ENCODE results near the gene KRTAP10-1.

KRTAP10-1 gene

GRCh38 chr21:44539991-44540666 is at the start of gene KRTAP10-1:
Gene KRTAP10-1, minus strand, starts transcription at chr21:44540195. Its CDS starts 45 bp downstream, at chr21:44540150.
- no peak for DNase-seq (ENCODE audit: extremely low spot score)
- ChIA-PET POLR2A (no interaction called here), CTCF (interaction anchor here (1.0 to 2.9 kb wide), 2 partner anchors 9 to 253 kb away, joined by 3 to 7 read pairs; no protein-coding TSS in a partner anchor)
- TF ChIP-seq CTCF (IDR thresholded peaks at IDR 0.05; ENCODE audit: control extremely low read depth, extremely low read depth, low read depth, missing control alignments) = no peak

GRCh38 chr21:44589094-44589493 is 49.1 kb upstream of the KRTAP10-1 start:
- no peak for DNase-seq (ENCODE audit: extremely low spot score)
- ChIA-PET CTCF (no interaction called here), POLR2A (no interaction called here)
- TF ChIP-seq CTCF (IDR thresholded peaks at IDR 0.05; ENCODE audit: control extremely low read depth, extremely low read depth, low read depth, missing control alignments) = no peak

GRCh38 chr21:44585892-44586291 is 45.9 kb upstream of the KRTAP10-1 start:
- ChIA-PET CTCF (no interaction called here), POLR2A (no interaction called here)
- TF ChIP-seq CTCF (IDR thresholded peaks at IDR 0.05; ENCODE audit: control extremely low read depth, extremely low read depth, low read depth, missing control alignments) = no peak
- DNase-seq (ENCODE audit: extremely low spot score) = no peak

- no peak for TF ChIP-seq CTCF (IDR thresholded peaks at IDR 0.05; ENCODE audit: control extremely low read depth, extremely low read depth, low read depth, missing control alignments)
- no peak for DNase-seq (ENCODE audit: extremely low spot score)
- ChIA-PET POLR2A (no interaction called here), CTCF (interaction anchor here (1.3 kb wide), 1 partner anchor 12 kb away, joined by 3 read pairs; no protein-coding TSS in a partner anchor)
Observed at GRCh38 chr21:44583800-44584147, 43.8 kb upstream of the KRTAP10-1 start.

- DNase-seq (ENCODE audit: extremely low spot score) = no peak
- TF ChIP-seq CTCF (IDR thresholded peaks at IDR 0.05; ENCODE audit: control extremely low read depth, extremely low read depth, low read depth, missing control alignments) = no peak
- POLR2A ChIA-PET = no interaction called here
- CTCF ChIA-PET = interaction anchor here (1.3 kb wide), 1 partner anchor 12 kb away, joined by 3 read pairs; no protein-coding TSS in a partner anchor
Observed at GRCh38 chr21:44583089-44583799, 43.2 kb upstream of the KRTAP10-1 start.

- CTCF ChIA-PET = no interaction called here
- no peak for DNase-seq (ENCODE audit: extremely low spot score)
- no peak for TF ChIP-seq CTCF (IDR thresholded peaks at IDR 0.05; ENCODE audit: control extremely low read depth, extremely low read depth, low read depth, missing control alignments)
- POLR2A ChIA-PET = no interaction called here
Observed at GRCh38 chr21:44582055-44582454, 42.1 kb upstream of the KRTAP10-1 start.

Data from GM10248 (cell line).